ENCODE data around the gene DSCAML1. TPM values are rescaled to one million over a fixed set of nuclear protein-coding genes. Genes with fewer than 3 reads are reported as not detected.

Gene DSCAML1
- total and polyA plus RNA-seq, 9 of the 15 experiments (the other 6 are each of a cell fraction or from before 2014, with no cell fraction given), result not detected

DNA sequence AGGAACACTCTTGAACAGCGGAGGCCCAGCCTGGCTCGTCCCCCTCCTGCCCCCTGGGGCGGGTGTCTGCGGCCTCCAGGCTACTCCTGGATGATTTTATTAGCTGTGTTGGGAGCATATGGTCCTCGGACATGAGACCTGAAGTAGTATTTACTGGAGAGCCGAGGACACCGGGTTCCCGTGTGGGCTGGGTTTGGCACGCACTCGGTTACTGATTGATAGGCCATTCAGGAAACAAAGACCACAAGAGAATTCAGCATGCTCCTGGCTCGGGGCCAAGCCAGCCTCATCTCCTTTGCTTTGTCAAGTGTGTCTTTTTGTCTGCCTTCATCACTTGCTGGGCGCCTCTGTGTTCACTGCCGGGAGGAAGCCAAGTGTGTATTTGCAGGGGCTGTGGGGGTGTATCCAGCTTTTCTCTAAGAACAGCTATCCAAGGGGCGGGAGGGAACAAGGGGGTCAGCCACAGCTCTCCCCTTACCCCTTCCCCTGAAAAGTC, 17.8 kb upstream of the DSCAML1 start:
- no peak overlapping the region for H3K4me3 ChIP-seq
- 29% methylated on average over 14 of the region's 14 CpGs for WGBS (ENCODE audit: insufficient coverage, low coverage, missing lambda C conversion rate)
- H3K27me3 ChIP-seq (ENCODE audit: control insufficient read depth in 2 of 2, insufficient read depth in 2 of 2, low read length in 2 of 2), result peaks cover 0 to 1% of the 10 kb centered on the region in 2 experiments; a peak in 2 of 5 replicates
- no peaks in the 10 kb centered on the region; the same call in 1 of the 2 replicates for H4K20me1 ChIP-seq (replicated peaks; ENCODE audit: control insufficient read depth, insufficient read depth, low read length)
- no peak for ATAC-seq
- DNase-seq (ENCODE audit: extremely low read depth in 1 of 4, low spot score in 3 of 4), result peak in 1 of 4 experiments; percentile 15
- intact Hi-C loops (cut with micrococcal nuclease) (loop anchor here (5.0 kb wide), 1 partner anchor 92 kb away; no protein-coding TSS in a partner anchor), in situ Hi-C loops (cut with MboI) (no loop called here)
- no peak overlapping the region for H2AFZ ChIP-seq (ENCODE audit: low read depth, low read length)
- no peaks in the 10 kb centered on the region for H3K9me3 ChIP-seq (replicated peaks; ENCODE audit: control insufficient read depth, insufficient read depth, low read depth, low read length)
- H3K9me1 ChIP-seq (ENCODE audit: control insufficient read depth, insufficient read depth, low read length), result peaks cover 2% of the 10 kb centered on the region
- H3K79me2 ChIP-seq (ENCODE audit: control insufficient read depth, insufficient read depth, low read length), result no peaks in the 10 kb centered on the region
- FAIRE-seq, result no peak
- TF ChIP-seq ESRRB (CRISPR knock-in tag; IDR thresholded peaks at IDR 0.05; ENCODE audit: borderline replicate concordance) (no peak), NFIC (IDR thresholded peaks at IDR 0.05) (peak; percentile 90)
- peak overlapping the region in 1 of 2 experiments; percentile 48; a peak in 1 of 4 replicates for H3K9ac ChIP-seq (ENCODE audit: insufficient read depth in 1 of 2, low read depth in 2 of 2, low read length in 2 of 2)
- H3K4me2 ChIP-seq (ENCODE audit: insufficient read depth, low read length), result no peak overlapping the region
- no peaks in the 10 kb centered on the region for H3K36me3 ChIP-seq (ENCODE audit: control insufficient read depth, insufficient read depth, low read length)
- no peak overlapping the region for H3K27ac ChIP-seq (ENCODE audit: extremely low read depth, low read depth, low read length)
- CTCF ChIA-PET (ENCODE audit: low intra/inter-chr PET ratio), result no interaction called here
- H3K4me1 ChIP-seq (replicated peaks in 1 of 2; ENCODE audit: control insufficient read depth in 2 of 2, insufficient read depth in 2 of 2, low read length in 2 of 2), result peaks cover under 1 to 26% of the 10 kb centered on the region in 2 experiments; a peak in 4 of 5 replicates
- POLR2A ChIA-PET, result interaction anchor here (0.6 kb wide), 2 partner anchors 83 to 246 kb away, joined by 3 read pairs; no protein-coding TSS in a partner anchor
- no TSS peak for BruUV-seq (replicated peaks)

- ATAC-seq (no peak), FAIRE-seq (no peak), DNase-seq (ENCODE audit: extremely low read depth in 1 of 4, low spot score in 3 of 4) (no peak)
- Histone ChIP-seq H2AFZ (ENCODE audit: low read depth, low read length) (no peak overlapping the region), H3K27ac (ENCODE audit: extremely low read depth, low read depth, low read length) (no peak overlapping the region), H3K4me1 (replicated peaks in 1 of 2; ENCODE audit: control insufficient read depth in 2 of 2, insufficient read depth in 2 of 2, low read length in 2 of 2) (peaks cover 5 to 29% of the 10 kb centered on the region in 2 experiments; a peak in 4 of 5 replicates), H3K9me1 (ENCODE audit: control insufficient read depth, insufficient read depth, low read length) (peaks cover 2% of the 10 kb centered on the region), H3K27me3 (ENCODE audit: control insufficient read depth in 2 of 2, insufficient read depth in 2 of 2, low read length in 2 of 2) (peaks cover 0 to 5% of the 10 kb centered on the region in 2 experiments; a peak in 2 of 5 replicates), H3K9me3 (replicated peaks; ENCODE audit: control insufficient read depth, insufficient read depth, low read depth, low read length) (no peaks in the 10 kb centered on the region), H4K20me1 (replicated peaks; ENCODE audit: control insufficient read depth, insufficient read depth, low read length) (no peaks in the 10 kb centered on the region; the same call in 1 of the 2 replicates), H3K79me2 (ENCODE audit: control insufficient read depth, insufficient read depth, low read length) (no peaks in the 10 kb centered on the region), H3K4me3 (no peak overlapping the region), H3K9ac (ENCODE audit: insufficient read depth in 1 of 2, low read depth in 2 of 2, low read length in 2 of 2) (peak overlapping the region in 1 of 2 experiments; percentile 48; a peak in 1 of 4 replicates), H3K36me3 (ENCODE audit: control insufficient read depth, insufficient read depth, low read length) (no peaks in the 10 kb centered on the region), H3K4me2 (ENCODE audit: insufficient read depth, low read length) (no peak overlapping the region)
- 34% methylated on average over 4 of the region's 7 CpGs for WGBS (ENCODE audit: insufficient coverage, low coverage, missing lambda C conversion rate)
- in situ Hi-C loops (cut with MboI) (no loop called here), intact Hi-C loops (cut with micrococcal nuclease) (no loop called here)
- CTCF ChIA-PET (ENCODE audit: low intra/inter-chr PET ratio), result no interaction called here
- BruUV-seq (replicated peaks), result no TSS peak
- POLR2A ChIA-PET, result interaction anchor here (0.6 kb wide), 1 partner anchor 82 kb away, joined by 3 read pairs; no protein-coding TSS in a partner anchor
- TF ChIP-seq HNRNPH1 (optimal IDR thresholded peaks at IDR 0.05; ENCODE audit: low read depth, low read length) (no peak), HNRNPLL (IDR thresholded peaks at IDR 0.05; ENCODE audit: low read depth, low read length, poor library complexity, severe bottlenecking) (no peak), BCOR (IDR thresholded peaks at IDR 0.05) (no peak), ZNF699 (CRISPR knock-in tag; IDR thresholded peaks at IDR 0.05; ENCODE audit: insufficient replicate concordance) (no peak), CTBP1 (IDR thresholded peaks at IDR 0.05; ENCODE audit: borderline replicate concordance) (no peak)
- TF ChIP-seq, protein P1, sequence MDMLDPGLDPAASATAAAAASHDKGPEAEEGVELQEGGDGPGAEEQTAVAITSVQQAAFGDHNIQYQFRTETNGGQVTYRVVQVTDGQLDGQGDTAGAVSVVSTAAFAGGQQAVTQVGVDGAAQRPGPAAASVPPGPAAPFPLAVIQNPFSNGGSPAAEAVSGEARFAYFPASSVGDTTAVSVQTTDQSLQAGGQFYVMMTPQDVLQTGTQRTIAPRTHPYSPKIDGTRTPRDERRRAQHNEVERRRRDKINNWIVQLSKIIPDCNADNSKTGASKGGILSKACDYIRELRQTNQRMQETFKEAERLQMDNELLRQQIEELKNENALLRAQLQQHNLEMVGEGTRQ (CRISPR knock-in tag; IDR thresholded peaks at IDR 0.05), result peak; percentile 28; the same call in 1 of the 2 replicates
- TF ChIP-seq, protein P2, sequence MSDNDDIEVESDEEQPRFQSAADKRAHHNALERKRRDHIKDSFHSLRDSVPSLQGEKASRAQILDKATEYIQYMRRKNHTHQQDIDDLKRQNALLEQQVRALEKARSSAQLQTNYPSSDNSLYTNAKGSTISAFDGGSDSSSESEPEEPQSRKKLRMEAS (CRISPR knock-in tag; IDR thresholded peaks at IDR 0.05), result 0 out of 2 replicates have a peak, but pooled peaks have one; percentile 27
Observed at GRCh38 chr11:117814204-117814765, 17.3 kb upstream of the DSCAML1 start.

Measured in K562 (cell line).